HG03521 (cell line): Measurements from ENCODE around the gene MGAT5.

Experiments used
- ATAC-seq: cut with Tn5 transposase; IDR thresholded peaks from one replicate; pipeline ENCODE4 v1.9.1; 2021; ENCODE audit warnings: mild to moderate bottlenecking, moderate library complexity; ENCODE audit not compliant: unreplicated experiment

Gene MGAT5

GRCh38 chr2:134491771-134492441, 238.0 kb downstream of the MGAT5 start:
- no peak for ATAC-seq

- no peak for ATAC-seq
These were observed 239.9 kb downstream of the MGAT5 start for GRCh38 chr2:134493797-134494196.

GRCh38 chr2:134498654-134499053, 244.8 kb downstream of the MGAT5 start:
- ATAC-seq = no peak

- ATAC-seq = no peak
These were observed 245.5 kb downstream of the MGAT5 start for GRCh38 chr2:134499307-134499926.

- ATAC-seq = no peak
These were observed 246.5 kb downstream of the MGAT5 start for GRCh38 chr2:134500211-134500935.

GRCh38 chr2:134501476-134502091, 247.7 kb downstream of the MGAT5 start:
- ATAC-seq = no peak

GRCh38 chr2:134502104-134502503, 248.2 kb downstream of the MGAT5 start:
- ATAC-seq = no peak
